ENCODE results near the gene TMEM178B. TPM values are rescaled to one million over a fixed set of nuclear protein-coding genes. Genes with fewer than 3 reads are reported as not detected.

The TMEM178B gene
- total RNA-seq, 4 donors from 2014 or later, result 0.42 to 2.5 (median 0.92) TPM

DNA sequence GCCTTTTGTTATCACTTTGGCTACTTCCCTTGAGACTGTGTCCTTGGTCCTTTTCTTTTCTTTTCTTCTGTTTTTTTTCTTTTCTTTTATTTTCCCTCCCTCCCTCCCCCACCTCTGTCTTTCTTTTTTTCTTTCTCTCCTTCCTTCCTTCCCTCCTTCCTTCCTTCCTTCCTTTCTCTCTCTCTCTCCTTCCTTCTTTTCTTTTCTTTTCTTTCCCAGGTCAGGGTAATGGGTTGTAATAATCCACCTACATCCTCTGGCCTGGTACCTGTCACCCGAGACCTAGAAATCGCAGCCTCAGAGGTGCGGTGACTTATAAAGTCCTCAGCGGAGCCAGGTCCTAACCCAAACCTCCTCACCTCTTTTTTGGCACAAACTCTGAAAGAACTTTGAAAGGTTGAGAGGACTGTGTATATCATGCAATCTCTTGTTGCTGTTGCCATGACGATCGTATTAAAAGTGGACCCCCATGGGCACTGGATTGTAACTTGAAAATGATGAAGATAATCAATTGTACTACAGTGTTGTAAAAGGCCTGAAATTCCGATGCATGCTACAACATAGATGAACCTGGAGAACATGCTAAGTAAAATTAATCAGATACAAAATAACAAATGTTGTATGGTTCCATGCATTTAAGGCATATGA is 336.6 kb downstream of the TMEM178B start:
- intact Hi-C loops (cut with DNase I), result no loop called here
- no peak for DNase-seq (ENCODE audit: extremely low spot score)
- TF ChIP-seq EP300 (IDR thresholded peaks at IDR 0.05) (no peak), POLR2A (IDR thresholded peaks at IDR 0.05; ENCODE audit: low read depth) (no peak), POLR2AphosphoS5 (IDR thresholded peaks at IDR 0.05) (no peak)
- TF ChIP-seq, protein P1, sequence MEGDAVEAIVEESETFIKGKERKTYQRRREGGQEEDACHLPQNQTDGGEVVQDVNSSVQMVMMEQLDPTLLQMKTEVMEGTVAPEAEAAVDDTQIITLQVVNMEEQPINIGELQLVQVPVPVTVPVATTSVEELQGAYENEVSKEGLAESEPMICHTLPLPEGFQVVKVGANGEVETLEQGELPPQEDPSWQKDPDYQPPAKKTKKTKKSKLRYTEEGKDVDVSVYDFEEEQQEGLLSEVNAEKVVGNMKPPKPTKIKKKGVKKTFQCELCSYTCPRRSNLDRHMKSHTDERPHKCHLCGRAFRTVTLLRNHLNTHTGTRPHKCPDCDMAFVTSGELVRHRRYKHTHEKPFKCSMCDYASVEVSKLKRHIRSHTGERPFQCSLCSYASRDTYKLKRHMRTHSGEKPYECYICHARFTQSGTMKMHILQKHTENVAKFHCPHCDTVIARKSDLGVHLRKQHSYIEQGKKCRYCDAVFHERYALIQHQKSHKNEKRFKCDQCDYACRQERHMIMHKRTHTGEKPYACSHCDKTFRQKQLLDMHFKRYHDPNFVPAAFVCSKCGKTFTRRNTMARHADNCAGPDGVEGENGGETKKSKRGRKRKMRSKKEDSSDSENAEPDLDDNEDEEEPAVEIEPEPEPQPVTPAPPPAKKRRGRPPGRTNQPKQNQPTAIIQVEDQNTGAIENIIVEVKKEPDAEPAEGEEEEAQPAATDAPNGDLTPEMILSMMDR (IDR thresholded peaks at IDR 0.05), result no peak
- Histone ChIP-seq H3K9me3 (no peaks in the 10 kb centered on the region), H3K4me1 (peaks cover 0 to 4% (median 0%) of the 10 kb centered on the region in 4 donors), H3K27ac (replicated peaks in 1 of 4) (no peak overlapping the region), H3K27me3 (peaks cover 0 to 12% (median 0%) of the 10 kb centered on the region in 4 donors), H3K4me3 (no peak overlapping the region), H3K36me3 (no peaks in the 10 kb centered on the region)
- 75% methylated on average over 7 of the region's 7 CpGs for WGBS

DNA sequence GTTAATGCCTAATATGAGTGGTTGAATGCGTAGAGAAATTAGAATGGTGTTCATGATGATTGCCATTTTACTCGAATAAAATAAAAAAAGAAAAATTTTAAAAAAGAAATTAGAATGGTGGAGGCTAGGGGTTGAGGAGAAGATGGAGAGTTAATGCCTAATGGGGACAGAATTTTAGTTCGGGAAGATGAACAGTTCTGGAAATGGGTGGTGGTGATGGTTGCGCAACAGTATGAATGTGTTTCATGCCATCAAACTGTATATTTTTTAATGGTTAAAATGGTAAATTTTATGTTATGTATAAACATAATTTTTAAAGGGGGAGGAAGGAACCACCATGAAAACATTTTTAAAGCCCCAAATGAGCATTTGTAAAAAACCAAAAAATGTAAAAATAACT is 337.3 kb downstream of the TMEM178B start:
- no peaks in the 10 kb centered on the region for H3K36me3 ChIP-seq
- peaks cover 0 to 12% (median 0%) of the 10 kb centered on the region in 4 donors for H3K27me3 ChIP-seq
- H3K27ac ChIP-seq (replicated peaks in 1 of 4), result no peak overlapping the region
- intact Hi-C loops (cut with DNase I), result no loop called here
- TF ChIP-seq POLR2A (IDR thresholded peaks at IDR 0.05; ENCODE audit: low read depth), result no peak
- no peak for TF ChIP-seq POLR2AphosphoS5 (IDR thresholded peaks at IDR 0.05)
- TF ChIP-seq, protein P1 (IDR thresholded peaks at IDR 0.05), result no peak
- no peak for TF ChIP-seq EP300 (IDR thresholded peaks at IDR 0.05)
- H3K4me1 ChIP-seq, result peaks cover 0 to 4% (median 0%) of the 10 kb centered on the region in 4 donors
- DNase-seq (ENCODE audit: extremely low spot score), result no peak
- no peaks in the 10 kb centered on the region for H3K9me3 ChIP-seq
- no peak overlapping the region for H3K4me3 ChIP-seq
- WGBS, result 91% methylated on average over 4 of the region's 4 CpGs

DNA sequence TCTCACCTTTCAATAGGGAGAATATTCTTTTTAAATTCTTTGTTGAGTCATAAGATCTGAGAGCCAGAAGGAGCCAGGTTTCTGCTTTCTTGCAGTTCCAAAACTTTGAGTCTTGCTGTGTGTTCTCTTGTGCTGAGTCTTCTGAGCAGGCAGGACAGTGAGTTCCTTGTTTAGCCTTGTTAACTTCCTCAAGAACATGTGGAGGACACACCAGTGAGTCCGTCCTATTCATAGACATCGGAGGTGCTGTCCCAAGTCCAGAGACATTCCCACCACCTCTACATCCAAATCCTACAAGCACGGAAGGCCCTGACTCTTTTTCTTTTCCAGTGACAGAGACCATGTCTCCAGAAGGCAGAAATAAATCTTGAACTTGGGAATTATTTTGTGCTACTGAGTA is 342.1 kb downstream of the TMEM178B start:
- no peak for TF ChIP-seq POLR2A (IDR thresholded peaks at IDR 0.05; ENCODE audit: low read depth)
- no peak for TF ChIP-seq POLR2AphosphoS5 (IDR thresholded peaks at IDR 0.05)
- TF ChIP-seq EP300 (IDR thresholded peaks at IDR 0.05), result no peak
- TF ChIP-seq, protein P1 (IDR thresholded peaks at IDR 0.05), result no peak
- no peak for DNase-seq (ENCODE audit: extremely low spot score)
- Histone ChIP-seq H3K36me3 (no peaks in the 10 kb centered on the region), H3K4me3 (no peak overlapping the region), H3K27ac (replicated peaks in 1 of 4) (no peak overlapping the region), H3K27me3 (no peaks in the 10 kb centered on the region), H3K4me1 (no peaks in the 10 kb centered on the region), H3K9me3 (no peaks in the 10 kb centered on the region)
- 80% methylated on average over 3 of the region's 3 CpGs for WGBS
- intact Hi-C loops (cut with DNase I), result no loop called here

DNA sequence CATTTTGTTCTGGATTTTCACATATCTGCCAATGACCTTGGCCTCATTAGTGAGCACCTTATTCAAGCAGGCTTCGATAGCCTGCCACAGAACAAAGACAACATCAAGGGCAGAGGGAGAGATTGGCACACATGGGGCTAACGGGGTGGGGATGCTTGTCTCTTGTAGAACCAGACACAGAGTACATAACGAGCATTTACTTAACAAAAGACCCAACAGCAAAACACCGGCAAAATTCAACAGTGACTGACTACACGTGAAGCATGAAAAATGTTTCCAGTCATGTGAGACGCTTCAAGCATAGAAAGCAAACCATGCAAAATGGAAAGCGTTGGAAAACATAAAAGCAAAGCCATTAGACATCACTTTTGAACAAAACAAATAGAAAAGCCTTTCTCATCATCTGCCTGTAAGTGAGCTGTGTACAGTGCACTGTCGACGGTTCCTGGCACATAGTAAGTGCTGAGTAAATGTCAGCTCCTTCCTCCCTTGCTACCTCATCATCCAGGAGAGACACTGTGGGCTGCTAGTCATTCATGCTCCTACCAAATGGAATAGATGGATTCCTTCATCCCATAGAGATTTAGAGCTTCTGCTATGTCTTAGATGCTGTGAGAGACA is 342.9 kb downstream of the TMEM178B start:
- no peaks in the 10 kb centered on the region for H3K4me1 ChIP-seq
- intact Hi-C loops (cut with DNase I), result no loop called here
- no peaks in the 10 kb centered on the region for H3K9me3 ChIP-seq
- H3K36me3 ChIP-seq, result no peaks in the 10 kb centered on the region
- H3K27ac ChIP-seq (replicated peaks in 1 of 4), result no peak overlapping the region
- 83% methylated on average over 9 of the region's 9 CpGs for WGBS
- DNase-seq (ENCODE audit: extremely low spot score), result no peak
- TF ChIP-seq, protein P1 (IDR thresholded peaks at IDR 0.05), result no peak
- TF ChIP-seq POLR2AphosphoS5 (IDR thresholded peaks at IDR 0.05) (no peak), EP300 (IDR thresholded peaks at IDR 0.05) (no peak), POLR2A (IDR thresholded peaks at IDR 0.05; ENCODE audit: low read depth) (no peak)
- no peak overlapping the region for H3K4me3 ChIP-seq
- H3K27me3 ChIP-seq, result no peaks in the 10 kb centered on the region

Measured in esophagus muscularis mucosa (tissue), 4 donors.